PFSK-1 (cell line): ENCODE measurements around the gene PPP3CA.

Experiments used
- POLR2AphosphoS5 ChIP-seq: IDR thresholded peaks from 2 replicates; pipeline ENCODE4 v1.6.1; 2012; ENCODE audit warnings: low read depth, mild to moderate bottlenecking, control low read depth, low read length, moderate library complexity
- REST ChIP-seq, 2 experiments: IDR thresholded peaks; 2 replicates each; pipeline versions ENCODE4 v1.6.1 to v1.8.0; 2011 to 2012; ENCODE audit warnings: low read depth in 2 of 2, low read length in 2 of 2, control low read depth in 1 of 2, inconsistent platforms in 1 of 2, mild to moderate bottlenecking in 1 of 2, moderate library complexity in 1 of 2; ENCODE audit not compliant: insufficient read depth in 1 of 2
- SIN3A ChIP-seq: IDR thresholded peaks from 2 replicates; pipeline ENCODE4 v1.6.1; 2012; ENCODE audit warnings: mild to moderate bottlenecking, low read length, moderate library complexity, borderline replicate concordance; ENCODE audit not compliant: insufficient read depth
- TAF1 ChIP-seq: IDR thresholded peaks from 2 replicates; pipeline ENCODE4 v1.6.1; 2012; ENCODE audit warnings: low read length, control low read depth, borderline replicate concordance; ENCODE audit not compliant: insufficient read depth

- TF ChIP-seq REST (IDR thresholded peaks at IDR 0.05; ENCODE audit: insufficient read depth in 1 of 2, low read depth in 2 of 2, low read length in 2 of 2), result no peak
- no peak; the same call in 1 of the 2 replicates for TF ChIP-seq POLR2AphosphoS5
- no peak for TF ChIP-seq TAF1
- no peak for TF ChIP-seq SIN3A
These were observed 82.1 kb downstream of the PPP3CA start for GRCh38 chr4:101264993-101265815.
